IPS-18a (cell line): ENCODE measurements around the gene SLC1A3.
"Not testable (repeated sequence)": the region's sequence is repeated elsewhere in the genome, so short reads cannot be mapped to it uniquely, and the experiment has no call there.

ENCODE experiments used
- H3K27ac ChIP-seq: one replicate; pipeline ENCODE4 v1.5.1; 2013; ENCODE audit warnings: low read length
- H3K27me3 ChIP-seq: one replicate; pipeline ENCODE4 v1.6.1; 2013; ENCODE audit warnings: mild to moderate bottlenecking, low read length; ENCODE audit not compliant: control insufficient read depth, insufficient read depth
- H3K36me3 ChIP-seq: one replicate; pipeline ENCODE4 v1.6.1; 2013; ENCODE audit warnings: low read depth, low read length; ENCODE audit not compliant: control insufficient read depth
- H3K4me1 ChIP-seq: one replicate; pipeline ENCODE4 v1.6.1; 2013; ENCODE audit warnings: low read depth, low read length; ENCODE audit not compliant: control insufficient read depth
- H3K4me3 ChIP-seq: one replicate; pipeline ENCODE4 v1.5.1; 2013; ENCODE audit warnings: low read length
- H3K9ac ChIP-seq: one replicate; pipeline ENCODE4 v1.6.1; 2013; ENCODE audit warnings: mild to moderate bottlenecking, low read length, moderate library complexity
- H3K9me3 ChIP-seq: one replicate; pipeline ENCODE4 v1.6.1; 2013; ENCODE audit warnings: low read depth, low read length; ENCODE audit not compliant: control insufficient read depth

The SLC1A3 gene

GRCh38 chr5:36637101-36637500 is 30.7 kb downstream of the SLC1A3 start:
- Histone ChIP-seq H3K4me3 (no peak overlapping the region), H3K27me3 (no peaks in the 10 kb centered on the region), H3K9me3 (no peaks in the 10 kb centered on the region), H3K9ac (no peak overlapping the region), H3K36me3 (peaks cover 9% of the 10 kb centered on the region), H3K27ac (no peak overlapping the region), H3K4me1 (no peaks in the 10 kb centered on the region)

- Histone ChIP-seq H3K27me3 (no peaks in the 10 kb centered on the region), H3K4me3 (no peak overlapping the region), H3K27ac (no peak overlapping the region), H3K4me1 (no peaks in the 10 kb centered on the region), H3K36me3 (peaks cover 9% of the 10 kb centered on the region), H3K9me3 (no peaks in the 10 kb centered on the region), H3K9ac (no peak overlapping the region)
Measured at GRCh38 chr5:36637516-36637915, 31.1 kb downstream of the SLC1A3 start.

- Histone ChIP-seq H3K27me3 (no peaks in the 10 kb centered on the region), H3K9me3 (no peaks in the 10 kb centered on the region), H3K27ac (no peak overlapping the region), H3K9ac (no peak overlapping the region), H3K4me1 (no peaks in the 10 kb centered on the region), H3K4me3 (no peak overlapping the region), H3K36me3 (peaks cover 9% of the 10 kb centered on the region)
Measured at GRCh38 chr5:36638056-36638455, 31.6 kb downstream of the SLC1A3 start.

GRCh38 chr5:36640949-36641348 is 34.5 kb downstream of the SLC1A3 start:
- no peak overlapping the region for H3K4me3 ChIP-seq
- H3K36me3 ChIP-seq = peaks cover 5% of the 10 kb centered on the region
- no peaks in the 10 kb centered on the region for H3K9me3 ChIP-seq
- H3K27me3 ChIP-seq = no peaks in the 10 kb centered on the region
- H3K27ac ChIP-seq = no peak overlapping the region
- no peak overlapping the region for H3K9ac ChIP-seq
- no peaks in the 10 kb centered on the region for H3K4me1 ChIP-seq

DNA sequence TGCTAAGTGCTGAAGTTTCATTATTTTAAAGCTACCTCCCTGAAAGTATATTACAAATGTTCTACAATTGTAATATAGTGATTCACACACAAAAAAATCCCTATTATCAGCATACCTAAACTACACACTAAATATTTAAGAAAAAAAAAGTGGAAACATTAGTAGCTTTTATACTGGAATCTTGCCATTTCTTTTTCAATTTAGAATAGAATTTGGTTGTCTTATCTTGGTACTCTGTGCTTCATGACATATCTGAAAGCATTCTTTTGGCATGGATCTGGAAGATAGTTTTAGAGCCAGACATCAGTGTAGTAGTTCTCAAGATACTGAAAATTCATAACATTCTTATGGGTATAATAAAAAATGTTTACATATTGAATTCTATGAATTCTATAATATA is 35.0 kb downstream of the SLC1A3 start:
- H3K27ac ChIP-seq = no peak overlapping the region
- H3K9me3 ChIP-seq = no peaks in the 10 kb centered on the region
- H3K9ac ChIP-seq = no peak overlapping the region
- H3K4me3 ChIP-seq = no peak overlapping the region
- H3K36me3 ChIP-seq = peaks cover 5% of the 10 kb centered on the region
- H3K27me3 ChIP-seq = no peaks in the 10 kb centered on the region
- H3K4me1 ChIP-seq = no peaks in the 10 kb centered on the region

DNA sequence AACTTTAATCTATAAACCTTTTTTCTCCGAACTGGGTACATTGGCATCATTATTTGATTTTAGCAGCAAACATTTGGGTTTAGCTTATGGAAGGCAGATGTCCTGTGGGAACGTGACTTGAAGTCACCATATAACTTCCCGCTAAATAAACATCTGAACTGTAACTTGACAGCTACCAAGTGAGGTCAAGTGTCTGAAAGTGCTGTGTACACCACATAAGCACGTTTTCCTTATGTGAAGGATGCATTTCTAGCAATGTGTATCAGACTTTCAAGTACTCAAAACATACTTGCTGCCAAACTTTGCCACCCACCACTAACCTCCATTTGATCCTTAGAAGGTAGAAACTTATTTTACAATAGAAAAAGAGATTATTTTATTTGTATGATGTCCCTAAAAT is 35.7 kb downstream of the SLC1A3 start:
- no peak overlapping the region for H3K4me3 ChIP-seq
- H3K27ac ChIP-seq = no peak overlapping the region
- H3K36me3 ChIP-seq = peaks cover 5% of the 10 kb centered on the region
- no peaks in the 10 kb centered on the region for H3K9me3 ChIP-seq
- H3K4me1 ChIP-seq = no peaks in the 10 kb centered on the region
- no peaks in the 10 kb centered on the region for H3K27me3 ChIP-seq
- H3K9ac ChIP-seq = no peak overlapping the region

- H3K9ac ChIP-seq = no peak overlapping the region
- H3K27ac ChIP-seq = no peak overlapping the region
- H3K9me3 ChIP-seq = no peaks in the 10 kb centered on the region
- H3K36me3 ChIP-seq = peaks cover 5% of the 10 kb centered on the region
- no peaks in the 10 kb centered on the region for H3K4me1 ChIP-seq
- no peaks in the 10 kb centered on the region for H3K27me3 ChIP-seq
- H3K4me3 ChIP-seq = no peak overlapping the region
Measured at GRCh38 chr5:36643162-36643561, 36.8 kb downstream of the SLC1A3 start.

DNA sequence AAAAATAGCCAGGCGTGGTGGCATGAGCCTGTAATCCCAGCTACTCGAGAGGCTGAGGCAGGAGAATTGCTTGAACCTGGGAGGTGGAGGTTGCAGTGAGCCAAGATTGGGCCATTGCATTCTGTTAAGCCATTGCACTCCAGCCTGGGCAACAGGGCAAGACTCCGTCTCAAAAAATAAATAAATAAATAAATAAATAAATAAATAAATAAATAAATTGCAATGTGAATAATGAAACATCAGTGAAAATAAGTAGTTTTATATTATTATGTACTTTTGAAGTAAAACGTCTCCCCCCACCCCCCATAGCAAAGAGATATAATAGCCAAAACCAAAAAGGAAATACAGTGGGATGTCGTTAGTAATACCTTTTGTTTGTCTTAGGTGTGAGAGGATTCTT is 37.4 kb downstream of the SLC1A3 start:
- H3K9me3 ChIP-seq, H3K4me3 ChIP-seq, H3K9ac ChIP-seq, H3K4me1 ChIP-seq, H3K27ac ChIP-seq, H3K27me3 ChIP-seq, H3K36me3 ChIP-seq: not testable (repeated sequence)

- Histone ChIP-seq H3K27ac (no peak overlapping the region), H3K27me3 (no peaks in the 10 kb centered on the region), H3K9ac (no peak overlapping the region), H3K4me3 (no peak overlapping the region), H3K36me3 (no peaks in the 10 kb centered on the region), H3K9me3 (no peaks in the 10 kb centered on the region), H3K4me1 (no peaks in the 10 kb centered on the region)
Measured at GRCh38 chr5:36644727-36645126, 38.3 kb downstream of the SLC1A3 start.

- no peaks in the 10 kb centered on the region for H3K9me3 ChIP-seq
- H3K4me1 ChIP-seq = no peaks in the 10 kb centered on the region
- no peak overlapping the region for H3K4me3 ChIP-seq
- H3K36me3 ChIP-seq = no peaks in the 10 kb centered on the region
- no peak overlapping the region for H3K27ac ChIP-seq
- no peak overlapping the region for H3K9ac ChIP-seq
- H3K27me3 ChIP-seq = no peaks in the 10 kb centered on the region
Measured at GRCh38 chr5:36646100-36646499, 39.7 kb downstream of the SLC1A3 start.

DNA sequence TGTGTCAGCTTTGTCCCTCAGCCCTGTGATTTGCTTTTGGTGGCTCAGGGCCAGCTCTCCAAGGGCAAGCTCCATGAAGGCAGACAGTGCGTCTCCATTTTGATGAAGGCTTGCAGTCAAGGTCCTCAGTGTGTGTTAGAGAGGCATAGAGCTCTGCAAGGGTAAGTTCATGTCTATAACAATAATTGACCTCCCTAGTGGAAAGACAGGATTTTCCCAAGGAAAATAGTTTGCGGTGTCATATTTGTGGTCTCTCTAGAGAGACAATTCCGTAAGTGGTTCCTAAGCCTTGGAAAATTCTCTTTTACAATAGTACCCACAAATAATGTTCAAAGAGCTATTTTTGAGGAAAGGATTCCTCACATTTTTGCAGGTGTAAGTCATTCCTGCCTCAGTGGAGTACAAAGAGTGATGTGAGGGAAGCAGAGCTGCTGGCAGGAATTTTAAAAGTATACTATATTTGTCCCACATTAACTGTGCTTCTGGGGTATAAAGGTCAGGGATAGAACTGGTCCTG is 40.2 kb downstream of the SLC1A3 start:
- Histone ChIP-seq H3K4me3 (no peak overlapping the region), H3K27ac (no peak overlapping the region), H3K4me1 (no peaks in the 10 kb centered on the region), H3K9ac (no peak overlapping the region), H3K9me3 (no peaks in the 10 kb centered on the region), H3K27me3 (no peaks in the 10 kb centered on the region), H3K36me3 (no peaks in the 10 kb centered on the region)

DNA sequence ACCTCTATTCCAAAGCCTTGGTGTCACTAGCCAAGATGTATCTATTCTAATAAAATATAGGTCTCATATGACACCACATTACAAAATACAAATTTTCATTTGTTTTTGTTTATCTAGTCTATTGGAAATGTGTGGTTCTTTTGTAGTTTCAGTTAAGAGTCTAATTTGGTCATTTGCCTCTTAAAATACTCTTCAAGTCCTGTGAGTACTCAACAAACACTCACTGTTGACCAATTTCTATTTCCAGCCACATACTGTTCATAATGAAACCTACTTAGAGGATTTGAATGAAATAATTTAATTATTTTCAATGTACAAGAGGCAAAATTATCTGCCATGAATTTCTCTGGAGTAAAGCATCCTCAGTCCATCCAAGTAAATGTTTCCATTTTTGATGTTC is 40.6 kb downstream of the SLC1A3 start:
- H3K27ac ChIP-seq = no peak overlapping the region
- no peak overlapping the region for H3K9ac ChIP-seq
- no peaks in the 10 kb centered on the region for H3K36me3 ChIP-seq
- no peaks in the 10 kb centered on the region for H3K9me3 ChIP-seq
- H3K4me3 ChIP-seq = no peak overlapping the region
- no peaks in the 10 kb centered on the region for H3K4me1 ChIP-seq
- H3K27me3 ChIP-seq = no peaks in the 10 kb centered on the region
